ENCODE data around the gene ARHGAP42. TPM values are rescaled to one million over a fixed set of nuclear protein-coding genes. Genes with fewer than 3 reads are reported as not detected.

The ARHGAP42 gene
- polyA plus RNA-seq, 1 donor (not counting 4 experiments of a cell fraction or from before 2014, with no cell fraction given) = 5.5 TPM

DNA sequence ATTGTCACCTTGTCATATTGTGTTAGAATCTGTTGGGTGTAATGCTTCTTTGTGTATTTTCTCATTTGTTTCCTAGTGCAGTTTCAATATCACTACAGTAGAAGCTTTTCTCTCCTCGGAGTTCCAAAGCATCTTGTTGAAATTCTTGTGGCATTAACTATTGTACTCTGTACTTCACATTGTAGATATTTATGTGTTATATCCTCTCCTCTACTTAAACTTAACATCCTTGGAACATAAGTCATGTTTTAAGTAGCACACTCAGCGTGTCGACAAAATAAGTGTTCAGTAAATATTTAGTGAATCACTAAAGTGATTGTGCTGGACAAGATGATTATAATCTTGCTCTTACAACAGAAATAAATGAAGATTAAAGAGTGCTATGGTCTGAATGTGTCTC is 201.7 kb downstream of the ARHGAP42 start:
- Histone ChIP-seq H3K36me3 (ENCODE audit: control insufficient read depth in 2 of 2, extremely low read depth in 1 of 2, insufficient read depth in 2 of 2, low read length in 2 of 2) (no peaks in the 10 kb centered on the region), H3K9me1 (ENCODE audit: control insufficient read depth, extremely low read depth, insufficient read depth, low read length) (peaks cover 2% of the 10 kb centered on the region), H3K4me2 (ENCODE audit: control insufficient read depth, extremely low read depth, insufficient read depth, low read depth, low read length) (no peak overlapping the region), H3K9me3 (ENCODE audit: control insufficient read depth, low read depth, low read length) (no peaks in the 10 kb centered on the region), H3K27me3 (ENCODE audit: control insufficient read depth, extremely low read depth, insufficient read depth, low read length) (no peaks in the 10 kb centered on the region), H3K9ac (ENCODE audit: control insufficient read depth, extremely low read depth, insufficient read depth, low read length) (no peak overlapping the region), H3K4me1 (ENCODE audit: control insufficient read depth, extremely low read depth, insufficient read depth, low read length) (peaks cover 1% of the 10 kb centered on the region), H3K79me2 (ENCODE audit: control insufficient read depth, insufficient read depth, low read length) (no peaks in the 10 kb centered on the region), H4K20me1 (ENCODE audit: control insufficient read depth, extremely low read depth, insufficient read depth, low read length) (no peaks in the 10 kb centered on the region), H2AFZ (ENCODE audit: control insufficient read depth, low read length) (no peak overlapping the region), H3K27ac (ENCODE audit: control insufficient read depth, insufficient read depth, low read length) (no peak overlapping the region), H3K4me3 (ENCODE audit: control insufficient read depth in 2 of 3, extremely low read depth in 1 of 3, insufficient read depth in 2 of 3, low read depth in 1 of 3, low read length in 3 of 3) (no peak overlapping the region)
- FAIRE-seq (no peak), DNase-seq (ENCODE audit: low read depth, low spot score) (no peak)
- TF ChIP-seq EZH2 (IDR thresholded peaks at IDR 0.05; ENCODE audit: low read length) = no peak
- TF ChIP-seq, protein P1, sequence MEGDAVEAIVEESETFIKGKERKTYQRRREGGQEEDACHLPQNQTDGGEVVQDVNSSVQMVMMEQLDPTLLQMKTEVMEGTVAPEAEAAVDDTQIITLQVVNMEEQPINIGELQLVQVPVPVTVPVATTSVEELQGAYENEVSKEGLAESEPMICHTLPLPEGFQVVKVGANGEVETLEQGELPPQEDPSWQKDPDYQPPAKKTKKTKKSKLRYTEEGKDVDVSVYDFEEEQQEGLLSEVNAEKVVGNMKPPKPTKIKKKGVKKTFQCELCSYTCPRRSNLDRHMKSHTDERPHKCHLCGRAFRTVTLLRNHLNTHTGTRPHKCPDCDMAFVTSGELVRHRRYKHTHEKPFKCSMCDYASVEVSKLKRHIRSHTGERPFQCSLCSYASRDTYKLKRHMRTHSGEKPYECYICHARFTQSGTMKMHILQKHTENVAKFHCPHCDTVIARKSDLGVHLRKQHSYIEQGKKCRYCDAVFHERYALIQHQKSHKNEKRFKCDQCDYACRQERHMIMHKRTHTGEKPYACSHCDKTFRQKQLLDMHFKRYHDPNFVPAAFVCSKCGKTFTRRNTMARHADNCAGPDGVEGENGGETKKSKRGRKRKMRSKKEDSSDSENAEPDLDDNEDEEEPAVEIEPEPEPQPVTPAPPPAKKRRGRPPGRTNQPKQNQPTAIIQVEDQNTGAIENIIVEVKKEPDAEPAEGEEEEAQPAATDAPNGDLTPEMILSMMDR (optimal IDR thresholded peaks at IDR 0.05 in 1 of 3, IDR thresholded peaks at IDR 0.05 in 1 of 3, conservative IDR thresholded peaks at IDR 0.05 in 1 of 3; ENCODE audit: extremely low read depth in 1 of 3, insufficient read depth in 2 of 3, low read length in 3 of 3) = no peak
- dilution Hi-C loops (cut with MboI; ENCODE audit: extremely low pct_ligation_motif_present, low sequenced_read_pairs) = no loop called here

DNA sequence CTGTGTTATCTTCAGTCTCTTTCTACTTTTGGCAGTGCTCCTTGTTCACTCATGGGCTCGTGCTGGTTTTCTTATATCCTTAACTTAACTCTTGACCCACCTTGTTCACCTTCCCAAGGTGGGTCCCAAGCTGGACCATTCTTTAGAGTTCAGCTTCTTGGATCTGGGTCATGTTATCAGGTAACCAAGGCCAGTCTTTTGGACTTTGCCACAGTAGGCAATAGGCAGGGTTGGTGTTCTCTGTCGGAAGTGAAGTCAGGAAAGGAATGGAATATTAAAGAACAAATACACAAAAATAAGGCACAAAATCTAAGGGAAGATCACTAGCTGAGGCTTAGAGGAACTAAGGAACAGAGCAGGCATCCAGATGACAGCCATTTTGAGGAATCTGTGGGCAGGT is 202.7 kb downstream of the ARHGAP42 start:
- Histone ChIP-seq H3K27me3 (ENCODE audit: control insufficient read depth, extremely low read depth, insufficient read depth, low read length) (no peaks in the 10 kb centered on the region), H3K9ac (ENCODE audit: control insufficient read depth, extremely low read depth, insufficient read depth, low read length) (no peak overlapping the region), H3K4me2 (ENCODE audit: control insufficient read depth, extremely low read depth, insufficient read depth, low read depth, low read length) (no peak overlapping the region), H3K36me3 (ENCODE audit: control insufficient read depth in 2 of 2, extremely low read depth in 1 of 2, insufficient read depth in 2 of 2, low read length in 2 of 2) (no peaks in the 10 kb centered on the region), H3K9me3 (ENCODE audit: control insufficient read depth, low read depth, low read length) (no peaks in the 10 kb centered on the region), H3K9me1 (ENCODE audit: control insufficient read depth, extremely low read depth, insufficient read depth, low read length) (peaks cover 2% of the 10 kb centered on the region), H3K79me2 (ENCODE audit: control insufficient read depth, insufficient read depth, low read length) (no peaks in the 10 kb centered on the region), H4K20me1 (ENCODE audit: control insufficient read depth, extremely low read depth, insufficient read depth, low read length) (no peaks in the 10 kb centered on the region), H2AFZ (ENCODE audit: control insufficient read depth, low read length) (no peak overlapping the region), H3K27ac (ENCODE audit: control insufficient read depth, insufficient read depth, low read length) (no peak overlapping the region), H3K4me3 (ENCODE audit: control insufficient read depth in 2 of 3, extremely low read depth in 1 of 3, insufficient read depth in 2 of 3, low read depth in 1 of 3, low read length in 3 of 3) (no peak overlapping the region), H3K4me1 (ENCODE audit: control insufficient read depth, extremely low read depth, insufficient read depth, low read length) (no peaks in the 10 kb centered on the region)
- no peak for FAIRE-seq
- TF ChIP-seq, protein P1 (optimal IDR thresholded peaks at IDR 0.05 in 1 of 3, IDR thresholded peaks at IDR 0.05 in 1 of 3, conservative IDR thresholded peaks at IDR 0.05 in 1 of 3; ENCODE audit: extremely low read depth in 1 of 3, insufficient read depth in 2 of 3, low read length in 3 of 3) = no peak
- no peak for TF ChIP-seq EZH2 (IDR thresholded peaks at IDR 0.05; ENCODE audit: low read length)
- no peak for DNase-seq (ENCODE audit: low read depth, low spot score)
- dilution Hi-C loops (cut with MboI; ENCODE audit: extremely low pct_ligation_motif_present, low sequenced_read_pairs) = no loop called here
